Activated naive CD8-positive, alpha-beta T cell treated with anti-CD3 and anti-CD28 coated beads, Interleukin-2, amount 10 ng/mL, durations not matched to agents 7 days and 5 days (primary cell): ENCODE measurements around the gene EZH2. TPM values are rescaled to one million over a fixed set of nuclear protein-coding genes. Genes with fewer than 3 reads are reported as not detected.

Source experiments
- ATAC-seq: fragments of 150-1000 bp; cut with Tn5 transposase; one replicate; pipeline ENCODE4 v1.10.0; 2021; ENCODE audit warnings: low read depth, moderate library complexity
- POLR2A ChIA-PET: fragments of 350-600 bp; sonication (Branson Sonifier 250); formaldehyde crosslinking; loops from one replicate; lab custom pipeline; 2021; ENCODE audit warnings: antibody characterized with exemption; lab: Charles Lee
- DNase-seq: peaks from one replicate; pipeline ENCODE4 v3.0.0; 2021
- H3K27ac Mint-ChIP-seq: one replicate; pipeline ENCODE4 v1.8.0; 2022; ENCODE audit warnings: mild to moderate bottlenecking, mixed read lengths
- H3K27me3 Mint-ChIP-seq: one replicate; pipeline ENCODE4 v1.8.0; 2022; ENCODE audit warnings: mild to moderate bottlenecking, moderate library complexity, mixed read lengths
- H3K36me3 Mint-ChIP-seq: one replicate; pipeline ENCODE4 v1.8.0; 2021; ENCODE audit warnings: mild to moderate bottlenecking, mixed read lengths
- H3K4me1 Mint-ChIP-seq: one replicate; pipeline ENCODE4 v1.8.0; 2021; ENCODE audit warnings: mixed read lengths
- H3K4me3 Mint-ChIP-seq: one replicate; pipeline ENCODE4 v1.8.0; 2022; ENCODE audit warnings: mild to moderate bottlenecking, moderate library complexity, mixed read lengths
- H3K9me3 Mint-ChIP-seq: one replicate; pipeline ENCODE4 v1.8.0; 2021; ENCODE audit warnings: mixed read lengths
- total RNA-seq, 2 experiments: library from RNA; stranded (reverse); gene quantifications; one replicate each; pipeline ENCODE4 v1.2.3, GENCODE V29; 2021

Gene EZH2
- total RNA-seq, 2 experiments from 2014 or later, result 73.8 to 76.6 TPM

DNA sequence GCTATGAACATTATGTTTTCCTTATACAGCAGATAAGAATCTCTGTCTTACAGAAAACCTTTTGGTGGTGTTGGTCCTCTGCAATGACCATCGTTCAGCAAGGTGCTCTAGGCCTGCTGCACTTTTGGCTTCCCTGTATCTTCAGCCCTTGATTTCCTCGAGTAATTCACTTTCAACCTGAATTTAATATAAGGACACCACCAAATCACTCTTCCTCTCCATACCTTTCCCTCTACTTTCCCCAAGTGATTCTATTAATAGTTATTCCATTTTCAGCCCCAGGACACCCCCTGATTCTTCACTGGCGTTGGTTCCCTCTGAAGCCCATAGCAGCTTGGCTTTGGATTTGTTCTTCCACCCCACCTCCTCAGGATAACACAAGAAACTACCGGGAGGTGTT lies 72.2 kb downstream of the EZH2 start:
- Mint-ChIP-seq H3K36me3 (peaks cover 36% of the 10 kb centered on the region), H3K9me3 (no peaks in the 10 kb centered on the region)

GRCh38 chr7:148809856-148810255 lies 74.2 kb downstream of the EZH2 start:
- POLR2A ChIA-PET, result no interaction called here
- DNase-seq (no peak), ATAC-seq (no peak)
- Mint-ChIP-seq H3K36me3 (peaks cover 36% of the 10 kb centered on the region), H3K27ac (no peak overlapping the region), H3K4me3 (no peak overlapping the region), H3K27me3 (no peaks in the 10 kb centered on the region), H3K4me1 (no peaks in the 10 kb centered on the region), H3K9me3 (no peaks in the 10 kb centered on the region)

More for the DNA sequence above, 72.2 kb downstream of the EZH2 start:
- H3K27me3 Mint-ChIP-seq, result no peaks in the 10 kb centered on the region
- no peaks in the 10 kb centered on the region for H3K4me1 Mint-ChIP-seq
- DNase-seq, result no peak
- no peak overlapping the region for H3K4me3 Mint-ChIP-seq
- ATAC-seq, result no peak
- no peak overlapping the region for H3K27ac Mint-ChIP-seq
- POLR2A ChIA-PET, result interaction anchor here (0.5 to 0.6 kb wide), 2 partner anchors 73 to 245 kb away, joined by 3 read pairs; no protein-coding TSS in a partner anchor

DNA sequence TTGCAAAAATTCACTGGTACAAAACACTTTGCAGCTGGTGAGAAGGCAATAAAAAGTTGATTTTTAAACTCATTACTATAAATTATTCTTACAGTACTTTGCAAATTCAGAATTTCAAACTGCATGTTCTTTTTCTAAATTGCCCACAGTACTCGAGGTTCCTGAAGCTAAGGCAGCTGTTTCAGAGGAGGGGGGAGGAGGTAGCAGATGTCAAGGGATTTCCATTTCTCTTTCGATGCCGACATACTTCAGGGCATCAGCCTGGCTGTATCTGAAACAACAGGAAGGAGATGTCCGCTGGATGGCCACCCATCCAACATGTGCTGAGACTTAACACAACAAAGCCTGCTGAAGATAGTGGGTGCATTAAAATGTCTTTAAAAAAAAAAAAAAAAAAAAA lies 76.7 kb downstream of the EZH2 start:
- no peak overlapping the region for H3K27ac Mint-ChIP-seq
- H3K4me1 Mint-ChIP-seq, result no peaks in the 10 kb centered on the region
- no peaks in the 10 kb centered on the region for H3K27me3 Mint-ChIP-seq
- ATAC-seq, result no peak
- no peak overlapping the region for H3K4me3 Mint-ChIP-seq
- H3K36me3 Mint-ChIP-seq, result peaks cover 30% of the 10 kb centered on the region
- H3K9me3 Mint-ChIP-seq, result no peaks in the 10 kb centered on the region
- POLR2A ChIA-PET, result no interaction called here
- DNase-seq, result no peak

- DNase-seq (no peak), ATAC-seq (no peak)
- POLR2A ChIA-PET, result no interaction called here
- Mint-ChIP-seq H3K36me3 (peaks cover 29% of the 10 kb centered on the region), H3K27ac (peak overlapping the region; percentile 52), H3K9me3 (no peaks in the 10 kb centered on the region), H3K4me3 (no peak overlapping the region), H3K4me1 (no peaks in the 10 kb centered on the region), H3K27me3 (no peaks in the 10 kb centered on the region)
These were observed 77.9 kb downstream of the EZH2 start for GRCh38 chr7:148806187-148806586.

DNA sequence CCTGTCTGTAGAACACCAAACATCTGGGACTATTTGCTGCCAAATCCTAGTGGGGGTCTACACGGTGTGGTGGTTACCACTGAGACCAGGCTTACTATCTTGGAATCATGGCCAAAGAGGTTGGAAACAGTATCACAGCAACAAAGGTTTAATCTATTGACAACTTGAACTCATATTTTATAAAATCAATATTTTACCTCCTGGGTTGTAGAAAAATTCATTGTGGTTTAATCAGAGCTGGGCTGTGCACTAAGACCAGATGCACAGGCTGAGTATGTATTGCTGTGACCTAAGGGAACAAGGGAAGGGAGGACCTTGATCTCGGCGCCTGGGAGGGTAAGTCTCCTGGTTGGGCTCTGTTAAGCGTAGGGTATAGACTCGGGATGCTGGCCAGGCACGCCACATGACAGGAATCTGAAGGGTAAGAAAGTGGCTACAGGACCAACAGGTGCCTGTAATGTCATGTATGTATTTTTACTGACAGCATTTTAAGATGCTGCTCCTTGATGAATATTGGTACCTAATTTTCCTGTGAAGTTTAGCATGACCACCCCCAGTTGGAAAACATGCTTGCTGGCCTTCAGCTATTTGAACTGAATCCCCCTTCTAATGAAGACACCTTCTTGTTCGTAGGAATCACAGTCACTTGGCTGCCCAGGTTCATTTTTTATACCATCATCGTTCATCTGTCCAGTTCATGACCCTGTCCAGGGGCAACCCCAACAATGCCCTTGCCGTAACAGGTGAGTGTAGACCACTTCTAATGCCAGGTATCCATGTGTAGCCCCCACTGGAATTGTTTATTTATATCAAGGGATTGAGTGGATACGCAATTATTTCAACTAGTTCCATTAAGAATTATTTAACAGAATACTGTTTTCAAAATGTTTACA lies 79.5 kb downstream of the EZH2 start:
- no peak overlapping the region for H3K4me3 Mint-ChIP-seq
- ATAC-seq (peak; percentile 21), DNase-seq (no peak)
- H3K36me3 Mint-ChIP-seq, result peaks cover 24% of the 10 kb centered on the region
- peak overlapping the region; percentile 30 for H3K27ac Mint-ChIP-seq
- POLR2A ChIA-PET, result interaction anchor here (1.1 kb wide), 1 partner anchor 229 kb away, joined by 7 read pairs; no protein-coding TSS in a partner anchor
- H3K9me3 Mint-ChIP-seq, result no peaks in the 10 kb centered on the region
- H3K4me1 Mint-ChIP-seq, result no peaks in the 10 kb centered on the region
- no peaks in the 10 kb centered on the region for H3K27me3 Mint-ChIP-seq

- no peaks in the 10 kb centered on the region for H3K27me3 Mint-ChIP-seq
- H3K27ac Mint-ChIP-seq, result no peak overlapping the region
- POLR2A ChIA-PET, result no interaction called here
- no peak for DNase-seq
- peaks cover 30% of the 10 kb centered on the region for H3K36me3 Mint-ChIP-seq
- no peak for ATAC-seq
- H3K9me3 Mint-ChIP-seq, result no peaks in the 10 kb centered on the region
- no peaks in the 10 kb centered on the region for H3K4me1 Mint-ChIP-seq
- no peak overlapping the region for H3K4me3 Mint-ChIP-seq
These were observed 81.0 kb downstream of the EZH2 start for GRCh38 chr7:148803094-148803493.

DNA sequence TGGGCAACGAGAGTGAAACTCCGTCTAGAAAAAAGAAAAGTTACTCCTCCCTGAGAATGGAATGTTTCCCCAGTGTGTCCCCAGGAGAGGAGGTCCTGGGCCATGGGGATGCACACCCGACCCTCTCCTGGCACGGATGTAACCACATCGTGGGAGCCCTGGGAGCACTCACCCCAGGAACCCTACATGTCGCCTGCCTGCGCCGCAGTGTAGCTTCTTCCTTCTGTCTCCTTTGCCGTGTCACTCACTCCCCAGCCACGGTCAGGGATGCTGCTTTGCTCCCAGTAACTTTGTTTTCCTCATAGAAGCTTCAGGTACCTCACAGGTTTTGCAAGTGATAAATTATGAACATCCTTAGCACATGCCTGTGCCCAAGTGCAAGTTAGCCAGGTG lies 82.0 kb downstream of the EZH2 start:
- peaks cover 27% of the 10 kb centered on the region for H3K36me3 Mint-ChIP-seq
- ATAC-seq, result no peak
- no peak overlapping the region for H3K27ac Mint-ChIP-seq
- POLR2A ChIA-PET, result no interaction called here
- H3K27me3 Mint-ChIP-seq, result no peaks in the 10 kb centered on the region
- no peak overlapping the region for H3K4me3 Mint-ChIP-seq
- H3K9me3 Mint-ChIP-seq, result no peaks in the 10 kb centered on the region
- H3K4me1 Mint-ChIP-seq, result no peaks in the 10 kb centered on the region
- no peak for DNase-seq

DNA sequence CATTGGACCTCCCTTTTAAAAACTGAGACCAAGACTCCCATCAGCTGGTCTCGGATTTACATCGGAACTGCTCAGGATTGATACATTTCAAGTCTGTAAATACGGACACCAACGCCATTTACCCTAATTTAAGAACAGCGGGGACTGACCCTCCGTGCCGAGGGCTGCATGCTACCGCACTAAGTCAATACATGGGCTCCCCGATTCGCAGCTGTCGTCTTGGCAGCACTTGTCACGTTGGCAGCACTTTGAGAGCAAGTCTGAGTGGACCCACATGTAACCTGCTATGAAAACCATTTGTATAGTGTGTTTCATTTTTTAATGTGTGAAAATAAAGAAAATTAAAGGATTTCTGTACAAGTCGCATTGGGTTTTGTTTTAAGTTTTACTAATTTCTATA lies 83.4 kb downstream of the EZH2 start:
- H3K4me3 Mint-ChIP-seq, result no peak overlapping the region
- H3K36me3 Mint-ChIP-seq, result peaks cover 23% of the 10 kb centered on the region
- POLR2A ChIA-PET, result no interaction called here
- H3K9me3 Mint-ChIP-seq, result no peaks in the 10 kb centered on the region
- ATAC-seq, result no peak
- no peaks in the 10 kb centered on the region for H3K27me3 Mint-ChIP-seq
- H3K4me1 Mint-ChIP-seq, result no peaks in the 10 kb centered on the region
- H3K27ac Mint-ChIP-seq, result no peak overlapping the region
- DNase-seq, result no peak

DNA sequence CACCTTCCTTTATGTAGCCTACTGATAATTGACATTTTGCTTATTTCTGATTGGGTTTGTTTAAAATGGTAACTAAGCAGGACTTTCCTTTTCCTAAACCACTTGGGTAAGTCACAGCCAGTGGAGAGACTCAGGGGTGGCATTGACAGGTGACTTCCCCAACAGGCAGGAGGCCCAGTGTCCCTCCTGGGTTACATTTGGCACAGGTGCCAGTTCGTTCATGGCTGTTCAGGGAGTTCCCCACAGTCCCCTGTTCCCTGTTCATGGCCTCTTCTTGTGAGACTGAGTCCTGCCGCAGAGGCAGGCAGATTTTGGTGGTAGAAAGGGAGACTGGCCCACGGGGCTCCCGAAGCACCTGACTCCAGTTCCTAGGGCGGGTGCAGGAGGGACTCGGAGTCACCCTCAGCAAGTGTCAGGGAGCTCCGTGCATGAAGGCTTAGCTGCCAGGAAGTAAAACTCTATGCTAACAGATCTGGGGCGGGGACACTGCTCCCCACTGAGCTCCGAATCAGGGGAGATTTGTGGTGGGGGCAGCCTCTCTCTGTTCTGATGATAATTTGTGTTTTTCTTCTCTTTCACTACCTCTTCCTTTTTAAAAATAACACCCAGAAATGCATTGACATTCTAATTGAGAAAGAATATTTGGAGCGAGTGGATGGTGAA lies 84.1 kb downstream of the EZH2 start:
- DNase-seq, result no peak
- Mint-ChIP-seq H3K4me1 (no peaks in the 10 kb centered on the region), H3K27ac (no peak overlapping the region), H3K9me3 (no peaks in the 10 kb centered on the region), H3K27me3 (no peaks in the 10 kb centered on the region), H3K36me3 (peaks cover 24% of the 10 kb centered on the region), H3K4me3 (no peak overlapping the region)
- no peak for ATAC-seq
- POLR2A ChIA-PET, result no interaction called here

- POLR2A ChIA-PET, result interaction anchor here (0.7 kb wide), 1 partner anchor 218 kb away, joined by 6 read pairs; no protein-coding TSS in a partner anchor
- no peak for ATAC-seq
- H3K27me3 Mint-ChIP-seq, result no peaks in the 10 kb centered on the region
- peaks cover 2% of the 10 kb centered on the region for H3K4me1 Mint-ChIP-seq
- no peak overlapping the region for H3K27ac Mint-ChIP-seq
- peaks cover 44% of the 10 kb centered on the region for H3K36me3 Mint-ChIP-seq
- no peaks in the 10 kb centered on the region for H3K9me3 Mint-ChIP-seq
- H3K4me3 Mint-ChIP-seq, result no peak overlapping the region
- no peak for DNase-seq
These were observed 87.2 kb downstream of the EZH2 start for GRCh38 chr7:148796841-148797240.

DNA sequence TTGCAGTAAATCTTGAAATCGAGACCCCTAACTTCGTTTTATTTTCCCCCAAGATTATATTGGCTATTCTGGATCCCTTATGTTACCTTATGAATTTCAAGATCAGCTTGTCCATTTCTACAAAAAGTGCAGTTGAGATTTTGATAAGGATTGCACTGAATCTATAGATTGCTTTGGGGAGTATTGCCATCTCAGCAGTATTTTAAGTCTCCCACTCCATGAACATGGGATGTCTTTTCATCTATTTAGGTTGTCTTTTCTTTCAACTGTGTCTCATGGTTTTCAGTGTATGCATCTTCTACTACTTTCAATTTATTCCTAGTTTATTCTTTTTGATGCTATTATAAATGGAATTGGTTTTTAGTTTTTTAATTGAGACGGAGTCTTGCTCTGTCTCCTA lies 89.6 kb downstream of the EZH2 start:
- Mint-ChIP-seq H3K36me3 (peaks cover 52% of the 10 kb centered on the region), H3K27ac (no peak overlapping the region), H3K27me3 (no peaks in the 10 kb centered on the region), H3K4me1 (peaks cover 2% of the 10 kb centered on the region), H3K4me3 (no peak overlapping the region), H3K9me3 (no peaks in the 10 kb centered on the region)
- DNase-seq (no peak), ATAC-seq (no peak)
- POLR2A ChIA-PET, result no interaction called here

GRCh38 chr7:148793590-148793989 lies 90.5 kb downstream of the EZH2 start:
- H3K9me3 Mint-ChIP-seq, result no peaks in the 10 kb centered on the region
- H3K4me3 Mint-ChIP-seq, result no peak overlapping the region
- H3K36me3 Mint-ChIP-seq, result peaks cover 48% of the 10 kb centered on the region
- no peak for ATAC-seq
- no peak overlapping the region for H3K27ac Mint-ChIP-seq
- peaks cover 2% of the 10 kb centered on the region for H3K4me1 Mint-ChIP-seq
- no peaks in the 10 kb centered on the region for H3K27me3 Mint-ChIP-seq
- no peak for DNase-seq
- POLR2A ChIA-PET, result no interaction called here

DNA sequence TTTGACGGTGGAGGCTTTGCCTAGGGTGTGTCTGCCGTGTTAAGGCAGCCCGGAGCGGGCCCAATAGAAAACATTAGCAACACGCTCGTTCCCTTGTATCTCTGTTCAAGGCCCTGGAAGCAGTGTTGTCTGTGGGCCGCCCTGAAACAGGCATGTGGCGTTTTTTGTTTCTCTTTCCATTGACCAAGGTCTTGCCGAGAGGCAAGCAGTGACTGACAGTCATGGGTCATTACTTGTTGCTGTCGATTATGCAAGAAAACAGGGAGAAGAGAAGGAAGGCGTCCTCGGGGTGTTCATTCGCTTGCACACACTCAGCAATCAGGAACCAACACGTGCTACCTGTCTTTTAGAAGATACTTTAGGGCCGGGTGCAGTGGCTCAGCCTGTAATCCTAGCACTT lies 92.5 kb downstream of the EZH2 start:
- ATAC-seq, result no peak
- no peaks in the 10 kb centered on the region for H3K9me3 Mint-ChIP-seq
- DNase-seq, result no peak
- no peaks in the 10 kb centered on the region for H3K27me3 Mint-ChIP-seq
- H3K36me3 Mint-ChIP-seq, result peaks cover 50% of the 10 kb centered on the region
- POLR2A ChIA-PET, result no interaction called here
- H3K4me1 Mint-ChIP-seq, result peaks cover 2% of the 10 kb centered on the region
- H3K4me3 Mint-ChIP-seq, result no peak overlapping the region
- H3K27ac Mint-ChIP-seq, result peak overlapping the region; percentile 26

GRCh38 chr7:148790850-148791249 lies 93.2 kb downstream of the EZH2 start:
- no peaks in the 10 kb centered on the region for H3K9me3 Mint-ChIP-seq
- POLR2A ChIA-PET, result no interaction called here
- DNase-seq (no peak), ATAC-seq (no peak)
- no peak overlapping the region for H3K4me3 Mint-ChIP-seq
- H3K36me3 Mint-ChIP-seq, result peaks cover 50% of the 10 kb centered on the region
- no peak overlapping the region for H3K27ac Mint-ChIP-seq
- H3K27me3 Mint-ChIP-seq, result no peaks in the 10 kb centered on the region
- peaks cover 2% of the 10 kb centered on the region for H3K4me1 Mint-ChIP-seq
